Pons (tissue), 1 donor: ENCODE measurements around the gene CACNA1A.
A peak's percentile ranks its signal among the peaks of the same experiment; 100 is the strongest.

Experiments used
- DNase-seq: peaks from one replicate; pipeline ENCODE4 v3.0.0-alpha.2; 2016; ENCODE audit warnings: low spot score

CACNA1A gene

GRCh38 chr19:13493516-13494310, 12.6 kb downstream of the CACNA1A start:
- no peak for DNase-seq

DNA sequence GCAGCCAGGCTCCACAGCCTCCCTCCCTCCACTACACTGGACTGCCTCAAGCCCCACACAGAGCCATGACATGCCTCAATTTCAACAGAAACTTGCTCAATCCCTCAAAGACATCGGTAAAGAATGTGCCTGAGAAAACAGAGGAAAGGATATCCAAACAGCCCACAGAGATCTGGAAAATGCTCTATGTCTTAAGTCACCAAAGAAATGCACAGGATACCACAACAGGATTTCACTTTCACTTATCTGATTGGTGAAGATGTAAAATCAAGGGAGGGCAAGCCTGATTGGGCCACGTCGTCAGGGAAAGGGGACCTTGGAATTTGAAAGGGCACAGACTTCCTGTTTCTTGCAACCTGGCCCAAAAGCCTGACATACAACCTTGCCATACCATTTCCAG, 14.2 kb downstream of the CACNA1A start:
- DNase-seq: no peak

DNA sequence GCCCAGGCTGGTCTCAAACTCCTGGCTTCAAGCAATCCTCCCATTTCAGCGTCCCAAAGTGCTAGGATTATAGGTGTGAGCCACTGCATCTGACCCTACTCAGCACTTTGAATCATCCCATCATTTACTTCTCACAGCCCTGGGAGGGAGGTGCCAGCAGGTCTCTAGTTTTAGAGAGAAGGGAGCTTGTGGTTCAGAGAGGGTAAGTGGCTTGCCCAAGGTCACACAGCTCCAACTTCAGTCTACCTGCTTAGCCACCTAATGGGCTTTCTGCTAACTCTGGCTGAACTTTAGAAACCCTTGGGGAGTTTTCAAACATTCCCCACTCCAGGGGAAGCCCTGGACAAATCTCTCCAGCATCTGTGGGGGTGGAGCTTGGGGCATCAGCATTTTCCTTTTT, 18.3 kb downstream of the CACNA1A start:
- no peak for DNase-seq

GRCh38 chr19:13484166-13484565, 22.1 kb downstream of the CACNA1A start:
- DNase-seq: no peak

DNA sequence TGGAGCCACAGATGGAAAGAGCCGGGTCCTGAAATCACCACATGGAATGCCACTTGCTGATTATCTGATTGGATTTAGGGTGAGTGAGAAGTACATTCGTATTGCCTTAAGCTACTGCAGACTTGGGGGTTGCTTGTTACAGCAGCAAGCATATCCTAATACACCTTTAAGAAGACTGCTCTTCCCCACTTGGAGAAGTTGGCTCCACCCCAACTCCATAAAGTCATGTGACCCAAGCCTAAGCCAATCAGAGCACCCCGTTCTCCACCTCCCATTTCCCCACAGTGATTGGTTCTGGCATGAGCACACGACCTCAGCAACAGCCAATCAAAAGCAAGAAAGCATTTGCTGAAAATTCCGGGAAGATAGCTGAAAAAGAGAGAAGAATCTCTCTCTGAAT, 23.1 kb downstream of the CACNA1A start:
- no peak for DNase-seq

DNA sequence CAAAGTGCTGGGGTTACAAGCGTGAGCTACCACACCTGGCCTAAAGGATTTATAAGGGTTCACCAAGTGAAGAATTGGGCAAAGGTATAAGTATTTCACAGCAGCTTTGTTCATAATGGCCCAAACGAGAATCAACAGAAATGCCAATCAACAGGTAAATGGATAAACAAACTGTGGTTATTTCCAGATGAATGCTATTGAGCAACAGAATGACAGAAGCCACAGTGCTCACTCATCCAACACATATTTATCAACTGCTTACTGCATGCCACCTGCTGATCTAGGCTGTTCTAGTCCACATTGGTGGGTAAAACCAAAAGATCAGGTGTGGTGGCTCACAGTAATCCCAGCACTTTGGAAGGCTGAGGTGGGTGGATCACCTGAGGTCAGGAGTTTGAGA, 27.7 kb downstream of the CACNA1A start:
- DNase-seq: no peak

DNA sequence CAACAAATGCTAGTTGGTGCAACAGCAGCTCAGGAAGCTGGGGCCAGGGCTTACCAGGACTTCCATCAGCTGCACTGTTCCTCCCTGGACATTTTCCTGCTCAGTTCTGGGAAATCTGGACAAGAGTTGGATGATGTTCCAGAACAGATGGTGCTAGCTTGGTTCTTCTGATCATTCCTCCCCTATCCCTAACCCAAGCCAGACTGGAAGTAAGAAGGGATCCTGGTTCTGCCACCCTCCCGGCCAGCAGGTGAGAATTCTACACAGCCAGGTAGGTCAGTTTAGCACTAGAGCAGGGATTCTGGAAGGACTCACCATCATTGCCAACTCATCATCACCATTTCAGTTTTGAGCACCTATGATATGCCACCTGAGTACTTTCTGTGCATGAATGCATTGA, 30.2 kb downstream of the CACNA1A start:
- no peak for DNase-seq

GRCh38 chr19:13475044-13475443, 31.2 kb downstream of the CACNA1A start:
- DNase-seq: no peak

DNA sequence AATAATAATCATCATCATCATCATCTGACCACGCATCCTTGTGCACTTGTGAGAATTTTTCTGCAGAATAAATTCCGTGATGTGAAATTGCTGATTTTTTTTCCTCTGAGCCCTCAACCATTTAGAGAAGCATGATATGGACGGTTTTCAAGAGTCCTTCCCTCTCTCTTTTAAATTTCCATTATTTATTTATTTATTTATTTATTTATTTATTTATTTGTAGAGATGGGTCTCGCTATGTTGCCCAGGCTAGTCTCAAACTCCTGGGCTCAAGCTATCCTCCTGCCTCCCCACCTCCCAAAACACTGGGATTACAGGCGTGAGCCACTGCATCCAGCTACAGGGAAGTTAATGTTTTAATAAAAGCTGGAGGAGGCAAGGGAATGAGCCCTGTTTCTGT, 39.6 kb downstream of the CACNA1A start:
- no peak for DNase-seq

DNA sequence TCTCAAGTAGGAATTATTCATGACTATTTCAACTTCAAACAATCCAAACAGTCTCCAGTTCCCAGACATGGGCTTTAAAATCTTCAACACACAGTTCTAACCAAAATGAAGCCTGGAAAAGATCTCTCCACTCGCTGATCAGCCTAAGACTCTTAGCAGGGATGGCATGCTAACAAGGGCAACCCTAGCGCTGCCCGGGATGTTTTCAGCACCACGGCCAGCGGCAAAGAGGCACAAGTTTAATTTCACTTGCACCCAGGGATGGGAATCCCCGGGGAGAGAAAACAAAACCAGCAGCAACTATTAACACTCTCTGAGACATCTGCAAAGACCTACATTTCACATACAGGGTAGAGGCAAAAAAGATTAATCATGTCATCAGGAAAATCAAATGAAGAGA, 43.0 kb downstream of the CACNA1A start:
- DNase-seq: no peak

DNA sequence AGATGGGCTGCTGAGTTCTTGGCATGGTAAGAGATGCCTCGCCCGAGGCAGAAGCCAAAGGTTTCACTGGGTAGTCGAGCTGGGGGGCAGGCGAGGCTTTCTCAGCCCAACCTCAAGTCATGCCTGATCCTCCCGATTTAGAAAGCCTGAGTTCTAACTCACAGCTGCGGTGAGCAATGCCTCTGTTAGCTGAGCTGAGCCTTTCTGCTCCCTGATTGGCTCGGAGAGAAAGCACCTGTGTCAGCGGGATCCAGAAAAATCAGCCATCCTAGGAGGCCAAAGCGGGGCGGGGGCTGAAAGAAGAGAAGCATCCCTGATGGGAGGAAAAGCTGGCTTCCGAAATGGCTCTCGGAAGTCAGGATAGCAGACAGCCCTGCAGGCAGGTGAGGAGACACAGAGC, 44.7 kb downstream of the CACNA1A start:
- DNase-seq: no peak

DNA sequence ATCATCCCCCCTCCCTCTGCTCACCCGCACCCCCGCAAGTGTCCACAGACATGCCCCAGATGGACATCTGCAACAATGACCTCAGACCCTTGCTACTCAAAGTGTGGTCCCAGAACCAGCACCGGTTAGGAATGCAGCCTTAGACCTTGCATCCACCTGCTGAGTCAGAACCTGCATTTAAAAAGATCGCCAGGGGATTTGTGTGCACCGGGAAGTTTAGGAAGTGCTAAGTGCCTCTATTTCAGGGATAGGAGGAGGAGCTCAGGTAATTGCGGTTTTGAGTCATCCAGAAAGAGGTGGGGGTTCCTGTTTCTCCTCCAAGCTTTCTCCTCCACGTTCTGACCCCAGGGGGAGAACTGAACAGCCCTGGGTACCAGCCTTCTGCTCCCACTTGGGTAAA, 46.2 kb downstream of the CACNA1A start:
- no peak for DNase-seq

- peak; percentile 86 for DNase-seq
Observed at GRCh38 chr19:13459351-13459750, 46.9 kb downstream of the CACNA1A start.

DNA sequence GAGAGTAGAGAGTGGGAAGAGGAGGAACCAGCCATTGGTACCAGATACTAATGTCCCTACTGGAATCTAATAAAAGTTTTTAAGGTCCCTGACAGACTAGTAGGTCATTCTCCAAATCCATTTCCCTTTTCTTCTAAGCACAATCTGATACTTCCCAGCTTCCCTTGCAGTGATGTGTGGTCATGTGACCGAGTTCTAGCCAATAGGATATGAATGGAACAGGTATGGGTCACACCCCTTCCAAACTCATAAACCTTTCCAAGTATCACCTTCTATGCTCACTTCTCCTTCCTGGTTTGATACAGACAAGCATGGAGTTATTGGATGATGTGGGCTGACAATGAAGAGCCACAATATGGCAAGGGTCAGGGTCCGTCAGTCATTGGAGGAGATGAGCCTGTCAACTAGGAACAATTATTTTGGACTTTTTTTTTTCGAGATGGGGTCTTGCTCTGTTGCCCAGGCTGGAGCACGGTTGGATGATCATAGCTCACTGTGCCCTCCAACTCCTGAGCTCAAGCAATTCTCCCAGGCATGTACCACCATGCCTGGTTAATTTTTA, 54.8 kb downstream of the CACNA1A start:
- DNase-seq: no peak

GRCh38 chr19:13447978-13448377, 58.3 kb downstream of the CACNA1A start:
- DNase-seq: no peak

GRCh38 chr19:13441810-13442512, 64.3 kb downstream of the CACNA1A start:
- DNase-seq: no peak

DNA sequence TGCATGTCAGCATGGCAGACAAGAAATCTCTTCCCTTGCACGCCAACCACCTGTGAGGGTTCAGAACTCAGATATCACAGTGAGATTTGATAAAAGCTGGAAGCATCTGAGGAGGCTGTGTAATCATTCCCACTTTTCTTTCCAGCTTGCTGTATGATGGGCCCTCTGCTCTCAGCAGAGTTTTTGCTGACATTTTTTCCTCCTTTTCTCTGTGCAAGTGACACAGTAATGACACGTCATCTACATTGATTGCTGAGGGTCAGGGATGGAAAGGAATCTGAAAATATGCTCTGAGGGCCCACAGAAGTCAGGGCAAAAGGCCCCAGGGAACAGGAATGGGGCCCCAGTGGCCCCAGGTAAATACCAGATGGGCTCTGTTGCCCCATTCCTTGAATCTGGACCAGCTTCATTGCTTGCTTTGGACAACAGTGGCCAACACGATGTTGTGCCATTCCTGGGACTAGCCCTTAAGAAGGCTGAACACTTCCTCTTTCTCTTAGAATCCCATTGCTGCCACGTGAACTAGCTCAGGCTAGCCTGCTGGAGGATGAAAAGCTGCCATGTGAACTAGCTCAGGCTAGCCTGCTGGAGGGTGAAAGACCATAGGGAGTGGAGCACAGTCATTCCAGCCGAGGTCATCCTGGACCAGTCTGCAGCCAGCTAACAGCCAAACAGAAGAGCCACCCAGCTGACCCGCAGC, 68.2 kb downstream of the CACNA1A start:
- peak; percentile 59 for DNase-seq

GRCh38 chr19:13436352-13436751, 69.9 kb downstream of the CACNA1A start:
- DNase-seq: no peak

- peak; percentile 15 for DNase-seq
Observed at GRCh38 chr19:13430790-13431582, 75.3 kb downstream of the CACNA1A start.

GRCh38 chr19:13429563-13429962, 76.7 kb downstream of the CACNA1A start:
- no peak for DNase-seq

GRCh38 chr19:13428352-13428751, 77.9 kb downstream of the CACNA1A start:
- no peak for DNase-seq
